Measurements from ENCODE around the gene IL23A.

Gene IL23A

DNA sequence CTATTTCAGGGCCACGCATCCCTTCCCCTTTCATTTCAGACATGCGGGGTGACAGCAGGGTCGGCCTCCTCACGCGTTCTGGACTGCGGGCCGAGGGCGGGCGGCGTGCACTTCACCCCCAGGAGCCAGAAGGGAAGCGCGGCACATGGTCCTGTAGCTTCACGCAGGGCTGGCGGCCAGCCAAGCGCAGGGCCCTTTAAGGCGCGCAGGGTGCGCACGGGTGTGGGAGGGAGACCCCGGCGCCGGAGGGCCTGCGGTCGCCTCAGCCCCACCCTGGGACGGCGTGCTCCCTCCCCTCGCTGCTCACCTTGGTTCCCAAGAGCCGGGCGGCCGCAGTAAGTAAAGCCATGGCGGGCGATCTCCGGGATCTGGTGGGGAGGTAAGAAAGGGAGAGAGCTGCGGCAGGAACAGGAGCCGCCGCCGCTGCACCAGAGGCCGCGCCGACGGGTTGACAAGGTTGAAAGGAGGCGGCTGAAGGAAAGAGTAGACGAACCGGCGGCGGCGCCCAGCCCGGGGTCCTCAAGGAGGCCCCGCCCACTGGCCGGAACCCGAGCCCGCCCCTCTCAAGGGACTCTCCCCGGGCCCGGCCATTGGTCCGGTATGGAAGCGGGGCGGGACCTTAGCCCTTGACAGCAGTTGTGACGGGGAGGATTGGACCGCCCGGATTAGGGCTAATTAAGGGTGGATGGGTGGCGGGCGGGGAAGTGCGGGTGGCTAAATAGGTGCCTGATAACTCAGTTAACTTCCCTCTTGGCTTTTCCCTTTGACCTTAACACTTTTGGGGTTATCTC lies 38.6 kb upstream of the IL23A start, which contains the start of gene CS:
Gene CS (minus strand): TSS at position 478 of the 791 bp plus-strand sequence. CDS start 129 bp downstream, at position 349.
- H3K27ac ChIP-seq = peak within 1 kb of the TSS; percentile 97
- TF ChIP-seq, protein P1, sequence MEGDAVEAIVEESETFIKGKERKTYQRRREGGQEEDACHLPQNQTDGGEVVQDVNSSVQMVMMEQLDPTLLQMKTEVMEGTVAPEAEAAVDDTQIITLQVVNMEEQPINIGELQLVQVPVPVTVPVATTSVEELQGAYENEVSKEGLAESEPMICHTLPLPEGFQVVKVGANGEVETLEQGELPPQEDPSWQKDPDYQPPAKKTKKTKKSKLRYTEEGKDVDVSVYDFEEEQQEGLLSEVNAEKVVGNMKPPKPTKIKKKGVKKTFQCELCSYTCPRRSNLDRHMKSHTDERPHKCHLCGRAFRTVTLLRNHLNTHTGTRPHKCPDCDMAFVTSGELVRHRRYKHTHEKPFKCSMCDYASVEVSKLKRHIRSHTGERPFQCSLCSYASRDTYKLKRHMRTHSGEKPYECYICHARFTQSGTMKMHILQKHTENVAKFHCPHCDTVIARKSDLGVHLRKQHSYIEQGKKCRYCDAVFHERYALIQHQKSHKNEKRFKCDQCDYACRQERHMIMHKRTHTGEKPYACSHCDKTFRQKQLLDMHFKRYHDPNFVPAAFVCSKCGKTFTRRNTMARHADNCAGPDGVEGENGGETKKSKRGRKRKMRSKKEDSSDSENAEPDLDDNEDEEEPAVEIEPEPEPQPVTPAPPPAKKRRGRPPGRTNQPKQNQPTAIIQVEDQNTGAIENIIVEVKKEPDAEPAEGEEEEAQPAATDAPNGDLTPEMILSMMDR (conservative IDR thresholded peaks at IDR 0.05) = no peak

DNA sequence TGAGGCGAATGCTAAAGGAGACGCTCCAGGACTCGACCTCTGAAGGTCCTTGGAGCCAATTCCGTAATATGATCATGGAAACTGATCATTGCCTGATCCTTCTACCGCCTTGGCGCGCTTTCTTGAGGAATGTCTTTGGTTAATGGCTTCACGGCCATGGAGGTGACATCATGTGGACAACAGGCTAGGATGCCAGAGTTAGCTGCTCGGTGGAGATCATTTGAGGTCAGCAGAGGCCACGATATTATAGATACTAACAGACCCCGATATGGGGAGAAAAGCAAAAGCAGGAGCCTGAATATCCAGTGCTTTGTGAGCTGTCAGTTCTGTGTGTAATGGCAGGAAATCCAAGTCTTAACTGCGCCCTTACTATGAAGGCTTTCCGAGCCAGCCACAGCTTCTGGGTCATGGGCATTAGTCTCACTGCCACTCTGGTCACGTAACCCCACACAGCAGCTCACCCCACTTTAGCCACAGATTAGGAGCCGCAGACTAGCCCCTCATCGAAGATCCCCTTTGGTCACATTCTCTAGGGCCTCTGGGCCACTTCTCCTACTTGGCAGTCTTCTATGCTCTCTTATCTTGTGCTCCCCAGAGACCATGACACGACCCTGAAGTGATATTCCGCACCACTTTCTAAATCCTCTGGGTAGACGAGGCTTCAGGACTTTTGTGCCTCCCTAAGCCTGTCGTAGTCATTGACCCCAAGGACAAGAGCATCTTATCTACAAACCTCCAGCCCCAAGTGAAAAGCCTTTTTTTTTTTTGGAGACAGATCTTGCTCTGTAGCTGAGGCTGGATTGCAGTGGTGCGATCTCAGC lies 37.8 kb upstream of the IL23A start:
- peak overlapping the region; percentile 97 for H3K27ac ChIP-seq
- TF ChIP-seq, protein P1 (conservative IDR thresholded peaks at IDR 0.05) = no peak

DNA sequence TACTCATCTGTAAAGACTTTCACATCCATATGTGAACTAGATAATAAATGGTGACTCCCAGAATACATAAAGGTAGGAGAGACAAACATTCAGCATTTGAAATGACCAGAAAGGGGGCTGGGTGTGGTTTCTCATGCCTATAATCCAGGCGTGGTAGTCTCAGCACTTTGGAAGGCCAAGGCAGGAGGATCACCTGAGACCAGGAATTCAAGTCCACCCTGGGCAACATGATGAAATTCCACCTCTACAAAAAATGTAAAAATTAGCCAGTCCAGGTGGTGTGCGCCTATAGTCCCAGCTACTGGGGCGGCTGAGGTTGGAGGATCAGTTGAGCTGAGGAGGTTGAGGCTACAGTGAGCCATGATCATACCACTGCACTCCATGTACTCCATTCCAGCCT lies 34.4 kb upstream of the IL23A start:
- TF ChIP-seq, protein P1 (conservative IDR thresholded peaks at IDR 0.05) = no peak
- H3K27ac ChIP-seq = no peak overlapping the region

DNA sequence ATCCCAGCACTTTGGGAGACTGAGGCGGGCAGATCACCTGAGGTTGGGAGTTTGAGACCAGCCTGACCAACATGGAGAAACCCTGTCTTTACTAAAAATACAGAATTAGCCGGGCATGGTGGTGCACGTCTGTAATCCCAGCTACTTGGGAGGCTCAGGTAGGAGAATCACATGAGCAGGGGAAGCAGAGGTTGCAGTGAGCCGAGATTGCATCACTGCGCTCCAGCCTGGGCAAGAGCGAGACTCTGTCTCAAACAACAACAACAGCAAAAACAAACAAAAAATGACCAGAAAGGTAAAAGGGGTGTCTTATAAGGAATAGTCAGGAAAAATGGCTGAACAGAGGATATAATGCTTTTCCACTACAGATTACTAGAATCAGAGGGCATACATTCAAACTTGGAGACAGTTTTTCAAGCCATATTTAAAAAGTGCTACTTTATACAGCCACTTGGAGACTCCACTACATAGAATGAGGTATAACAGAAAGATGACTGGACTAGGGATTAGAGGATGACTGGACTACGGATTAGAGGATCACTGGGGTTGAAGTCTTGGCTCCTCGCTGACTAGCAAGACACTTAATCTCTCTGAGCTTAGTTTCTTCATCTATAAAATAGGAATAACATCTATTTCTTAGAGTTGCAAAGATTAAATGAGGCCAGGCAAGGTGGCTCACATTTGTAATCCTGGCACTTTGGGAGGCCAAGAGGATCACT lies 33.7 kb upstream of the IL23A start:
- no peak overlapping the region for H3K27ac ChIP-seq
- TF ChIP-seq, protein P1 (conservative IDR thresholded peaks at IDR 0.05) = no peak

DNA sequence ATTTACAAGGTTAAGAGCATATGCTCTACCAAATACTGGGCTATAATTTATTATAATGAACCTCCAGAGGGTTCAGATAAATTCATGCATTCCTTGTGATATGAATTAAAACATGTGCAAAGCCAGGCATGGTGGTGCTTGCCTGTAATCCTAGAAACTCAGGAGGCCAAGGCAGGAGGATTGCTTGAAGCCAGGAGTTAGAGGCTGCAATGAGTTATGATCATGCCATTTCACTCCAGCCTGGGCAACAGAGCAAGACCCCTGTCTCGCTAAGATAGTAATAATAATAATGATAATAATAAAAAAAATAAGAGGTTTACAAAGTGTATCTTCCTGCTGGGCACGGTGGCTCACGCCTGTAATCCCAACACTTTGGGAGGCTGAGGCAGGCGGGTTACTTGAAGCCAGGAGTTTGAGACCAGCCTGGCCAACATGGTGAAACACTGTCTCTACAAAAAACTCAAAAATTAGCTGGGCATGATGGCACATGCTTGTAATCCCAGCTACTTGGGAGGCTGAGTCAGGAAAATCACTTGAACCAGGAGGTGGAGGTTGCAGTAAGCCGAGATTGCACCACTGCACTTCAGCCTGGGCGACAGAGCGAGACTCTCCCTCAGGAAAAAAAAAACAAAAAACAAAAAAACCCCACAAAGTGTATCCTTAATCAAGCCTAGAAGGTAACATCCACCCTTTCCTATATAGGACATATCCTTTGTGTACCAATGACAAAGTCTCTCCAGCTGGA lies 31.3 kb upstream of the IL23A start:
- TF ChIP-seq, protein P1 (conservative IDR thresholded peaks at IDR 0.05) = no peak
- no peak overlapping the region for H3K27ac ChIP-seq

DNA sequence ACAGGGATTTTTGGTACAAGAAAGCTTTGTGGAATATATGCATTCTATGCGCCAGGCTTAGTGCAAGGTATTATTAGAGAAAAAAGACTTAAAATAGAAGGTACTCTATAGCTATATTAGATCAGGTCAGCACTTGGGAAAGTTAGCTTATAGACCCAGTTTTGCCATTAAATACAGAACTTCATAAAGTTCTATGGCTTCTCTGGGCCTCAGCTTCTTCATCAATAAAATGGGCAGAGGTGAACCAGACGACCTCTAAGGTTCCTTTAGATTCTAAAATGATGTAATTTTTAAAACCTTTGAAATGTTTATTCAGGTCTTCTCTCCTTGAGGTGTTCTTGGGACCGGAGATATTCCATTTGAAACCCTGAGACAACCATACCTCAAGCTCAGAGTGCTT lies 30.0 kb upstream of the IL23A start:
- H3K27ac ChIP-seq = no peak overlapping the region
- TF ChIP-seq, protein P1 (conservative IDR thresholded peaks at IDR 0.05) = no peak

Data from VCaP (cell line).